GM18502 (cell line): ENCODE results near the gene RNF207.
A peak's percentile ranks its signal among the peaks of the same experiment; 100 is the strongest.

Source experiments
- ATAC-seq: cut with Tn5 transposase; IDR thresholded peaks from one replicate; pipeline ENCODE4 v1.9.1; 2021; ENCODE audit warnings: mild to moderate bottlenecking; ENCODE audit not compliant: unreplicated experiment, poor library complexity

RNF207 gene

DNA sequence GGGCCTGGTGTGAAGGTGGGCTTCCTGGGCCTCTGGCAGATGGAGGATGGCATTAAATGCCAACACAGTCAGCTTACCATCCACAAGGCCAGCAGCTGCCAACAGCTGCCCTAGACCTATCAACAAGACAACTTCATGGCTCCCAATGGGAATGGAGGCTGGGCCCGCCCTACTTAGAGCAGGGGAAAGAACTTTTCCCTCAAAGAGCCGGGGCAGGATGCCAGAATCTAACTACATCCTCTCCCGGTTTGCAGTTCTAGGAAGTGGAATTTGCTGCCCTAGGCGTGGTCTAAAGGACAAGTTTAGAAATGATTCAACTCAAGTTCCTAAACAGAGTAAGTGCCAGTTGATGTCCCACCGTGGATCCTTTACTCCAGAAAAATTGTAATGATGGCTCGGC lies 16.7 kb downstream of the RNF207 start:
- ATAC-seq, result no peak

DNA sequence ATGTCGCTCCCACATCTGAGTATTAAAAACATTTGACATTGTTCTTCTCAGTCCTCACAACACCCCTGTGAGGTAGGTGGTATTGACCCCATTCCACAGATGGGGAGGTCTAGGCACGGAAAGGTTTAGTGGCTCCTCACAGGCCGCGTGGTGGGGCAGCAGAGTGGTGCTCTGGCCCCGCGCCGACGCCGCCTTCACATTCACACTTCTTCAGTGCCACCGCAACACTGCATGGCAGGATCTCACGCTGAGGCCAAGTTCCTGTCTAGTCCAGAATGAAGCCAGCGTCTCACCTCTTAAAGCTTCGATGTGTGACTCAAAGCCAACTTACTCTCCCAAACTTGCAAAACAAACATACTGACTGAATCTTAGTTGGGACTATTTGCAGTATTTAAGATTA lies 17.7 kb downstream of the RNF207 start:
- no peak for ATAC-seq

DNA sequence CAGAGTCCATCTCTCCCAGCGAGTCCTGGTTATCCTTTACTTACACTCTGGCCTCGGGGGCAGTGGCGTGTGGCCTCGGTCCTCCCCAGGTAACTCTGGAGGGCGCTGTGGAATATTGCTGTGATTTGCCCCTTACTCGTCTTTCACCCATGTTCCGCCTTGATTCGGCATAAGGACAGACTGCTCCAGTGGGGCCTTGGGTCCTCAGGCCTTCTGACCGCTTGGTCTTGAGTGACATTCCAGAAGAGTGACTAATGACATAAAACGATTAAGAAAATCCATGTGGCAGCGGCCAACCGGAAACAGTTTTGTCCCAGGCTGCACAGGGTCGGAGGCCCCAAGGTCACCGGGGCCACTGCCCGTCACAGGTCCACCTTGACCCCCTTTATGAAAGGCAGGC lies 18.8 kb downstream of the RNF207 start:
- no peak for ATAC-seq

DNA sequence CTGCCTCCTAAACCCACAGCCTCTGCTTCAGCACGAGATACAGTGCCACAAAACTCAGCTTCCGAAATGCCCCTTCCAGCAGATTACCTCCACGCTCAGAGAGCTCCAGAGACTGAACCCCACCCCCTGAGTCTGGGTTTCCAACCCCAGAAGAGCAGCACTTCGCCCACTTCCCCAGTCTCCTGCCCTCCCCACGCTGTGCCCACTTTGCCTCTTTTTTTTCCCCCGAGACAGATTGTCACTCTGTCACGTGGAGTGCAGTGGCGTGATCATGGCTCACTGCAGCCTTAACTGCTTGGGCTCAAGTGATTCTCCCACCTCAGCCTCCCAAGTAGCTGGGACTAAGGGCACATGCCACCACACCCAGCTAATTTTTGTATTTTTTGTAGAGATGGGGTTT lies 19.7 kb downstream of the RNF207 start:
- ATAC-seq, result no peak

DNA sequence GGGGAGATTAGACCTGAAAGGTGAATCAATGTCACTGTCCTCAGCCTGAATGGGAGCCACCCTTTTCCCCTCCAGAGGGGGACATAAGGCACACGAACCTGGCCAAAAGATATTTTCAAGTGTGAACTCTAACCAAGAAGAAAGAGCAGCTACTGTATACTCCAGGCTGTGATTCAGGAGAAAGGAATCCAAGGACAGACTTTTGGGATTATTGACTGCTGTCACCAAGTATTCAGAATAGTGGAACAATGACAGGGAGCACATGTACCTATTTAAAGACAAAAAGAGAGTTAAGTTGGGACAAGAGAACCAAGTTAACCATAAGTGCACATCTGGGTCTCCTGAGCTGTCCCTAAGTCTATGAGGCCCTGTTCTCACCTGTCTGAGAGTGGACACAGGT lies 27.5 kb downstream of the RNF207 start:
- ATAC-seq, result no peak

DNA sequence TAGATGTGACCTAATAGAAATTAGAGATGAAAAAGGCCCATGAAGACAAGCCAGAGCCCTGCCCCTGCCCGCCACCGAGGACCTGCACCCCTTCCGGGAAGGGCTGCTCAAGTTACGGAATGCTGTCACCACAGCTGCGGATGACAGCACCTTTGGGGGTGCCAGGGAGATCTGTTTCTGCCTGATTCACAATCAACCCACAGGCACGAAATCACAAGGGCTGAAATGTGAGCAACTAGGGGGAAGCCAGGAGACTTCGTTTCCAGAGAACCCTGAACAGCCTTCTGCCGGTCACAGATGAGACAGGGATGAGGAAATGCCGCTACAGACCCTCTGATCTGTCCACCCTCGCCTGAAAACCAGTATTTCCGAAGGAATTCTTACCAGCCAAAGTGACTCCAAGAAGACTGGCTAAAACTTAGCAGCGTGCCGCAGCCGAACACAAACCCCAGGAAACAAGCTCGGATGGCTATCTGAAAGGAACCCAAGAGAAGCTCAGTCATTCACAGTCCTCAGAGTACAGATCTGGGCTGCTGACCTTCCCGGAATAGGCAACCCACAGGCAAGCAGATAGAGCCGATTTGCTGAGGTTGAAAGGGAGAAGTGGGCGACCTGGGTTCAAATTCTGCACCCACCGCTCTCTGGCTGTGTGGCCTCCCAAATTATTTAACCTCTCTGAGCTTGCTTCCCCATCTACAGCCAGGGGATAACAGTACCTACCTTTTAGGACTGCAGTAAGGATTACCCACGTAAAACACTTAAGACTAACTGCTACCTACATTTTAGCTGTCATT lies 28.8 kb downstream of the RNF207 start:
- ATAC-seq, result no peak

DNA sequence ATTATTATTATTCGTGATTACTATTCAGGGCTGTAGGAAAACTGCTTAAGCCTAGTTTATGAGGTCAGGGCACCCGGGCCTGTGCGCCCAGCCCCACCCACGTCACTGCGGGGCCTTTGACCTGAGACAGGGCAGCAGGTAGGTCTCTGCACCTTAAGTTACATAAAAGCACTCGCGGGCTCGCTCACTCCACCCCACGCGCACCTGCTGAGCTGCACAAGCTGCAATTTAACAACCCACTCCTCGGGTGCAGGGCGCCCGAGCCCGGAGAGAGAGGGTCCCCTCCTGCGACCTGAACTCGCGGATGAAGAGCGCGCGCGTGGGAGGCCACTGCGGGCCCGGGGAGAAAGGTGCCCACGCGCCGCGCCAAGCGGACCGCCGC lies 29.4 kb downstream of the RNF207 start:
- no peak for ATAC-seq

DNA sequence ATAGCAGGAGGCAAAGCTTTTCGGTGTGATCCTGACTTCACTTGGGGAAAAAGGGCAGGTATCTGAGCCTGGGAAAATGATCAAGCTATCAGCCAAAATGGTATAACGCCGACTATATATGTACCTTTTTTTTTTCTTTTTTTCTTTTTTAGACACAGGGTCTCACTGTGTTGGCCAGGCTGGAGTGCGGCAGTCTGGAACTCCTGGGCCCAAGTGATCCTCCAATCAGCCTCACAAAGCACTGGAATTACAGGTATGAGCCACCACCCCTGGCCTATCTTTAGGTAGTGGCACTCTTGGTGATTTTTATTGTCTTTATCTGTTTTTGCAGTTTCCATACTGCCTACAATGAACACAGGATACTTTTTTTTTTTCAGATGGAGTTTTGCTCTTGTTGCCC lies 31.2 kb downstream of the RNF207 start:
- ATAC-seq, result no peak

DNA sequence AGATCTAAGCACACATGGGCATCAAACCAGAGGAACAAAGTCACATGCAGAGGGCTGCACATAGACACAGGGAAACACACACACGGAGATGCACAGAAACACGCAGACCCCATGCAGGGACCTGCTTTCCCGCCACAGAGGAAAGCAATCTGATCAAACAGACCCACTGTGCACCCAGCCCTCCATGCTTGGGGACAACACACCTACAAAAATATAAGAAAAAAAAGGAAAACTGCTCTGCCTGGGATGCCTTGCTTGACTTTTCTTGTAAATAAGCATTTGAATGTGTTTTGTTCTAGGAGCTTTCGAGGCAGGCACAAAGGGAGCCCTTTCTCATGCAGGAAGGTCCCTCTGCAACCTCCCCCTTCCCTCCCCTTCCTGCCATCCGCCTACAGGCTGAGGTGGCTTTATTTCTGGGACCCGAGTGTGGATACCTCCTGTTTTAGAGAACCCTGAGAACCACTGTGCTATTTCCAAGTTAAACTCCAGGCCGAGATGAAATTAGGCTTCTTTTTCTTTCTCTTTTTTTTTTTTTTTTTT lies 33.4 kb downstream of the RNF207 start:
- no peak for ATAC-seq

DNA sequence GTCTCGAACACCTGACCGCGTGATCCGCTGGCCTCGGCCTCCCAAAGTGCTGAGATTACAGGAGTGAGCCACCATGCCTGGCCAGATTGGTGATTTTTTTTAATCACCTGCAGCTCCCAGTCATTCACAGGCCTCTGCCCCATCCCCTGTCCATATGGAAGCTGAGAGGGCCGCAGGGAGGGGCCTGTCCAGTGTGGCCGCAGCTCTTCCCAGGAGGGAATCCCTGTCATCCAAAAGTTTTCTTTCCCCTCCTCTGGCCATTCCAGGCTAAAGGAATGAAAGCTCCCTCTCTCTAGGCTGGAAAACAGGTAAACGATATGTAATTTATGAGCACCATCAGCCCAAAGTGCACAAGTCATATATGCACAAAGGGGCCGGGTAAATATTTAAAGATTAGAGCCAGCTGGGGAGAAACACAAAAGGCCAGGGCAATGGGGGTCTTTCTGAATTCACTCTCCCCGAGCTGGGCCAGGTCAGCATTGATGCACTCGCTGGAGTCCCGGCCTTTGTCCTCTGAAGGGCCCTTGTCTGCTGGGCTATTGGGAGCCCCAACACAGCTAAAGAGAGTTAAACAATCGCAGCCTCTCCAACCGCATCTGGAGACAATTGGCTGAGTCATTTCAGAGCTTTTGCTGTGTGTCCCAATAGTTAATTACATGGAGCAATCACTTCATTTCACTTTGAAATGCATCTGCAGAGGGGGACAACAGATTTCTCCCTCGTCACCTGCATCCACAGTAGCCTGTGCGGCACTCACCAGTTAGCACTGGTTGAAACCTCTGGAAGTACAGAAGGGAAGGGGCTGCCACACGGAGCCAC lies 34.2 kb downstream of the RNF207 start:
- ATAC-seq, result no peak

DNA sequence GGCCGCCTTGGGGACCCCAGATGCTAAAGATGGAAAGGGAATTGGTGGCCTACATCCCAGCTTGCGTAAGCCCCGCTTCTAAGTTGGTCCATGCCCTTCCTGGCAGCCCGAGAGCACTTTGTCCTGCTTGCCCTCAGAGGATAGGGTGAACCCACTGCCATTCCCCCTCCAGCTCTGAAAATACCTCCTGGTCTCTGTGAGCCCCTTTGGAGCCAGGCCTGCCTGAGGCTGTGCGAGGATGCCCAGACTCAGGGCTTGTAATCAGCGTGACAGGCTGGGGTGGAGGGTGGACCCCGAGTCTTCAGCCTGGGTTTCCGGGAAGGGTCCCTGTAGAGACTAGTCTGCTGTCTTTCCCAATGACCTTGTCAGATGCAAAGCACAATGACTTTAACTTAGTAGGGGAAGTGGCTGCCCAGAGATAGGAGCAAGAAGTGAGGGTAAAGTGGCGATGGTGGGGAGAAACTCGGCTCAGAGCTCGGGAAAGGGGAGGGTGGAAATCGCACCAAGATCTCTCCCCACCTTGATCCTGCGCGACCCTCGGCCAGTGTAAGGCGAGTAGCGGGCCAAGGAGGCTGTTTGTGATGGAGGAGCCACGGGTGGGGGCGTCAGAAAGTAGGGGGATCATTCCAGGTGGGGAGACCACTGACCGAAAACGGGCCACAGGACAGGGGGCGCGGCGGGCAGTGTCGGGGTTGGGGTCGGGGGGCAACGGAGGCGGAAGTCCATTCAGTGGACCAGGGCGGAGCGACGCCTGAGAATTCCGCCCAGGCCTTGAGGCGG lies 35.4 kb downstream of the RNF207 start:
- no peak for ATAC-seq

DNA sequence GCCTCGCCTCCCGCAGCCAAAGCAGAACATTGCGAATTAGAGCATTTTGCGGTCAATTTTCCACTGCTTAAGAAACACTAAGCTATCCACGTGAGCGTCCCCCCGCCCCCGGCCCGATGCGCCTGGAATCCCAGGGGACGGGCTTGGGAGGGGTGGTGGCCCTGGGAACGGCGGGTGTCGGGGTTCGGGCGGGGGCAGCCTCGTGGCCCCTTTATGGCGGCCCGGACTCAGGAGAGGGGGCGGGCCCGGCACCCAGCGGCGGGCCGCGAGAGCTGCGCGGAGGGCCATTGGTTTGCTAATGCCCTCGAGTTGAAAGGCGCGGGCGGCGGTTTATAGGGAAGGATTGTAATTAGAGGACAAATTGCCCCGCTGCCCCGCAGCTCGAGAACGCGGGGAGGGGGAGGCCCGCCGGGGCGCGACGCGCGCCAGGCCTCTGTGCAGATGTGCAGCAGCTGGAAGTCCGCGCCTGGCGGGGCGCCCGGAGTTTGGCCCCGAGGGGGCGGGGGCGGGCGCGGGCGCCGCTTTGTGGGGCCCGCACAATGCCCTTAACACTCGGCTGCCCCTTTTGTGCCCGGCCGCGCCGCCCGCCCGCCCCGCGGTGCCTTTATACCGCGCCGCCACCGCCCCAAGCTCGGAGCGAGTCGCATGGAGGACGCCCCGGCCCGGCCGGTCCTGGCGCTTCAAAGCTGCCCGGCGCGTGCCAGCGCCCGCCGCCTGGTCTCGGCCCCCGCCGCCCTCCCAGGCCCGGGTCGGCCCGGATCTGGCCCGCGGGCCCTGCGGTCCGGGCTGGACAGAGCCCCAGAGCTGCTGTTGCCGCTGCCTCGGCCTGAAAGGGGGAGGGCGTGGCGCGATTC lies 36.2 kb downstream of the RNF207 start:
- ATAC-seq, result no peak

DNA sequence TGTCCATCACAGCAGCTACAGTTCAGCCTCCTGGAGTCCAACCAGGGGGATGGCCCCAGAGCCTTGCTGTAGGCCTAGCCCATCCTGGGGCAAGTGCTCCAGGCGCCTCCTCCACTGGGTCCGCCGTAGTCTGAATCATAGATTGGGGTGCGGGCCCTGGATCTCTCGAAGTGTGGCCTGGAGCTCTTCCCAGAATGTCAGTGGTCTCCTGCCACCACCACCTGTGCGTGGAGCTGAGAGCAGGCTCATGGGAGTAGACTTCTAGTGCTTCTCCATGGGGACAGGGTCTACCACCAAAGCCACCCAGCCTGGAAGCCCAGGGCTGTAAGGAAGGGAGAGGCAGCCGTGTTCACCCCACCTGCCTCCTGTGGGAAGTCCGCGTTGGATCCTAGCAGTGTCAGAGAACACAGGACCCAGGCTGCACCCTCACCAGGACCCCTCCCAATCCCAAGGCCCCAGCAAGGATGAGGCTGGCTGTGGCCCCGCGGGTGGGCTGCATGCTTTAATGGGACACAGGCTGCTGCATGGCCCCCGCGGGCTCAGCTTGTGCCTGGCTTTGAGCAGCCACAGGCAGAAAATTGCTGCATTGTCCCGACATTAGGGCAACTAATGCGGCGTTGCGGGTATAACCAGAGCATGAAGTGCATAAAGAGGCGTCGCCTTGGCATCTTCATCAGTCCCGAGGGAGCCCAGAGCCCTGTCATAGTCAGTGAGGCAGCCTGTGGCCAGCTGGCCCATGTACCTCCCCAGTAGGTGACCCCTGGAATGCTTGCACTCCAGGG lies 37.3 kb downstream of the RNF207 start:
- no peak for ATAC-seq

DNA sequence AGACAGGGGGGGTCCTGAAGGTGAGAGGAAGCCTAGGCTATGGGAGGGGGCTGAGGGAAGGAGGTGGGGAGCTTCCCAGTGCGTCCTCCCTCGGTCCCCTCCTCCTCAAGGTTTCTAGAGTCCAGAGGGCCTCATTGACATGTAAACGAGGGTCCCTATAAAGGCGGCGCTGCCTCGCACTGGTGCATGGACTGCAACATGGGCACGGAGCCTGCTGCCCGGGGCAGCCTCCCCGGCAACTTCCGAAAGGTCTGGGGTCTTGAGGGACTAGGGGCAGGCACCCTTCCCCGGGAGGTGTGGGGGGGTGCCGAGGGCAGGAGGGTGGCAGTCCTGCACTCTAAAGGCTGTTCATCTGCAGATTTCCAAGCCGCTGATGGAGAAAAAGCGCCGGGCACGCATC lies 38.1 kb downstream of the RNF207 start, which contains the start of gene HES3:
Gene HES3, plus strand, starts transcription at position 187 of the 400 bp plus-strand sequence. Its CDS starts 187 bp downstream, at position 374.
- ATAC-seq, result no peak

DNA sequence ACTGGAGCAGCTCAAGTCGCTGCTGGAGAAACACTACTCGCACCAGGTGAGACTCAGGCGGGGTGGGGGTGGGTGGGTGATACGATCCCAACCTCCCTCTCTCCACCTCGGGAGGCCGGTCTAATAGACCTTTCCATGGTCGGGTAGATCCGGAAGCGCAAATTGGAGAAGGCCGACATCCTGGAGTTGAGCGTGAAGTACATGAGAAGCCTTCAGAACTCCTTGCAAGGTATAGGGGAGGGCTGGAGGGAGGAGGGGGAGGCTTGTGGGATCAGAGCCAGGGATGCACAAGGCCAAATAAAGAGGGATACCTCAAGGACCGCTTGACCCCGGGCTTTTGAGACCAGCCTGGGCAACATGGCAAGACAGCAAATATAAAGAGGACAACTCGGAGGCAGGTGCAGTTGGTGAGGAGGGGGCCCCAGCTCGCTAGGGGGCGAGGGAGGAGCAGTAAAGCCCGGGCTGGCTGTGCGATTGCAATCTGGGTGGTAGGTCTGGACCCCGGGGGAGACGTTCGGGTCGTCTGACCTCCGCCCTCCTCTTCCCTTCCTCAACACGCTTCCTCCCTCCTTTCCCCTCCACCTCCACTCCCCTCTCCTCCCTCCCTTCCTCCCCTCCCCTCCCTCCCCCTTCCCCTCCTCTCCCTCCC lies 38.6 kb downstream of the RNF207 start:
- no peak for ATAC-seq

DNA sequence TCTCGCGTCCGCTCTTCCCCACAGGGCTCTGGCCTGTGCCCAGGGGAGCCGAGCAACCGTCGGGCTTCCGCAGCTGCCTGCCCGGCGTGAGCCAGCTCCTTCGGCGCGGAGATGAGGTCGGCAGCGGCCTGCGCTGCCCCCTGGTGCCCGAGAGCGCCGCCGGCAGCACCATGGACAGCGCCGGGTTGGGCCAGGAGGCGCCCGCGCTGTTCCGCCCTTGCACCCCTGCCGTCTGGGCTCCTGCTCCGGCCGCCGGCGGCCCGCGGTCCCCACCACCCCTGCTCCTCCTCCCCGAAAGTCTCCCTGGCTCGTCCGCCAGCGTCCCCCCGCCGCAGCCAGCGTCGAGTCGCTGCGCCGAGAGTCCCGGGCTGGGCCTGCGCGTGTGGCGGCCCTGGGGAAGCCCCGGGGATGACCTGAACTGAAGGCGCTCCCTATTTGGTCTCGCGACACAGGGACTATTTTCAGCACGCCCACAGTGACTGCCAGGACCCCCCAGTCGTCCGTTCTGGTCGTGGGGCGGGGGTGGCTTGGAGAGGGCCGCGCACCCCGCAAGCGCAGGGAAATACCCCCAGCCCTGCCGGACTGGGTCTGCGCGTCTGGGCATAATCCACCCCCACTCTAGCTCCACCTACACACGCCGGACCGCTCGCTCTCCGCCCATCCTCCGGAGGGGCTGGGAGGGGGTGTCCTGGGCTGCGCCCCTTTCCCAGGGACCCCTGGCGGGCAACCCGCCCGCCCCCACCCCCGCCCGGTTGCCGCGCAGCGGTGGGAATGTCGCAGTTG lies 39.4 kb downstream of the RNF207 start:
- ATAC-seq, result peak; percentile 46

DNA sequence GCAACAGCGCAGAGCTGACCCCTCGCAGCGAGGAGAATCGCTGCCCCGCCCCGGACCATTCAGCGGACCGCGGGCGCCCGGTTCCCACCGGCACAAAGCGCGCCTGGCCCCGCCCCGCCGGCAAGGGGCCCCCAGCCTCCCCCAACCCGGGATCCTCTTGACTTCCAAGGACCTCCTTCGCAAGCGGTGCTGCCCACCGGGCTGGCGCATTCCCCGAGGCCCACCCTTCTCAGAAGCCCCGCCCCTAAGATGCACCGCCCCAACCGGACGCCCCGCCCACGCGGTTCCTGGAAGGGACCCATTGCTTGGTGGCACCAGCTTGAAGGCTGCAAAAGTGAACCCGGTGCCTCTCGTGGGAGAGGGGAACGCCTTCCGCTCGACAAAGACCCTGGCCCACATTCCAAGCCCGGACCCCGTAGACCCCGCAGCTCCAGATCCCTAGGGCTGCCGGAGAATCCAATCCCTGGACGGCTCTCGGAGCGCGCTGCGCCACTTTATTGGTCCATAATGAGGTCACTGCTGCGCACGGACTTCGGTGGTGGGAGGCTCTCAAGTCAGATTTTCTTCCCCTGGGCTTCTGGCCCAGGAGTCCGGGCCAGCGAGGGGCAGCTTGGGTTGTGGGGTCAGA lies 40.1 kb downstream of the RNF207 start:
- ATAC-seq, result no peak
